ENCODE results near the gene TLCD5.

- no peak for TF ChIP-seq EZH2 (IDR thresholded peaks at IDR 0.05; ENCODE audit: borderline replicate concordance, insufficient read depth, low read depth, low read length, poor library complexity, severe bottlenecking)
- TF ChIP-seq, protein P1, sequence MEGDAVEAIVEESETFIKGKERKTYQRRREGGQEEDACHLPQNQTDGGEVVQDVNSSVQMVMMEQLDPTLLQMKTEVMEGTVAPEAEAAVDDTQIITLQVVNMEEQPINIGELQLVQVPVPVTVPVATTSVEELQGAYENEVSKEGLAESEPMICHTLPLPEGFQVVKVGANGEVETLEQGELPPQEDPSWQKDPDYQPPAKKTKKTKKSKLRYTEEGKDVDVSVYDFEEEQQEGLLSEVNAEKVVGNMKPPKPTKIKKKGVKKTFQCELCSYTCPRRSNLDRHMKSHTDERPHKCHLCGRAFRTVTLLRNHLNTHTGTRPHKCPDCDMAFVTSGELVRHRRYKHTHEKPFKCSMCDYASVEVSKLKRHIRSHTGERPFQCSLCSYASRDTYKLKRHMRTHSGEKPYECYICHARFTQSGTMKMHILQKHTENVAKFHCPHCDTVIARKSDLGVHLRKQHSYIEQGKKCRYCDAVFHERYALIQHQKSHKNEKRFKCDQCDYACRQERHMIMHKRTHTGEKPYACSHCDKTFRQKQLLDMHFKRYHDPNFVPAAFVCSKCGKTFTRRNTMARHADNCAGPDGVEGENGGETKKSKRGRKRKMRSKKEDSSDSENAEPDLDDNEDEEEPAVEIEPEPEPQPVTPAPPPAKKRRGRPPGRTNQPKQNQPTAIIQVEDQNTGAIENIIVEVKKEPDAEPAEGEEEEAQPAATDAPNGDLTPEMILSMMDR (IDR thresholded peaks at IDR 0.05), result no peak
Observed at GRCh38 chr11:120302001-120302805, 22.9 kb upstream of the TLCD5 start.

Data from B cell (primary cell).